ENCODE measurements around the gene CROCC. TPM values are rescaled to one million over a fixed set of nuclear protein-coding genes. Genes with fewer than 3 reads are reported as not detected.

CROCC gene
- total RNA-seq, 1 donor from 2014 or later, result 21.8 TPM

- no peak for DNase-seq
Measured at GRCh38 chr1:17013491-17014320, 92.0 kb downstream of the CROCC start.

DNA sequence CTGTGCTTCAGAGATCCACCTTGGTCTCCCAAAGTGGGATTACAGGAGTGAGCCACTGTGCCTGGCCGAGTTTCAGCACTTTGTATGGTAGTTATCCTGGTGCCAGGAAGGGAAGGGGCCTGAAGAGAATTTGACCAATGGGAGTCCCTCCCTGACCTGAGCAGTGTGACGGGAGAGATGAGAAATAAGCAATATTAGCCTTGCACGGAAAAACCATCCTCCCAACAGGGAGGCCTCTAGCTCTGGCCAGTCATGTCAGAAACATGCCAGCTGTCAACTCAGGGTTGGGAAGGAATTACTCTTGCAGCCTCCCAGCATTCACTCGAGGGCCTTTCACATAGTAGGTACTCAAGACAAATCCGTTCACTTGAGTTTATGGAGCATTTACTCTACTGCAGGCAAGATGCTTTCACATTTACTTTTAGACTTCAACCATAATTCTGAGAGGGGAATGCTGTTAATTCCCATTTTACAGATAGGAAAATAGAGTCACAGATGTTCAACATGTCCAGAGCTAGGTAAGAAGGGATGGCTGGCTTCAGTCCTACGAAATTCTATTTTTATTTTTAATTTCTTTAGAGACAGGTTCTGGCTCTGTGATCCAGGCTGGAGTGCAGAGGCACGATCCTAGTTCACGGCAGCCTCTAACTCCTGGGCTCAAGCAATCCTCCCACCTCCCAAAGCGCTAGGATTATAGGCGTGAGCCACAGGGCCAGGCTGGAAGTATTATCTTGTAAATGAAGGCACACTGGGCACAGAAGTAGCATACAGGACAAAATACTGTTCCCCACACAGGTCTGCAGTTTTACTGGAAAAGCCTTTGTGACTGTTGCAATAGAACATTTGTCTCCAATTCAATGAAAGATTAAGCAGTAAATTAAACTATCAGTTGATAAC, 93.2 kb downstream of the CROCC start:
- no peak for DNase-seq

DNA sequence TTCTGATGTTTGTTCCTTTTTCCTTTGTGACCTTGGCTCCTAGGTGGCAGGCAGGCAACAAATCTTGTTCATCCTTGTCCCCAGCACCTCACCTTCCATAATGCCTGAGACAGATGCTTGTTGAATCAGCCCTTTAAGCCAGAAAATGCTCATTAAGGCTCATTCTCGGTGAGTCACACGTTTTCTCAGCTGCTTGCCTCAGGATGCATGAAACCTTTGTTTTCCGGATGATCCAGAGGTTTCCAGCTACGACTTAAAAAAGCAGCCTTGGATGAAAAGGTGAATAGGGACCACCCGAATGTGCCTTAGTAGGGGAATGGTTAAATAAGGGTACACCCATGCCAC, 94.6 kb downstream of the CROCC start:
- no peak for DNase-seq

- no peak for DNase-seq
Measured at GRCh38 chr1:17017435-17017834, 95.7 kb downstream of the CROCC start.

GRCh38 chr1:17018849-17019248, 97.1 kb downstream of the CROCC start:
- no peak for DNase-seq

DNA sequence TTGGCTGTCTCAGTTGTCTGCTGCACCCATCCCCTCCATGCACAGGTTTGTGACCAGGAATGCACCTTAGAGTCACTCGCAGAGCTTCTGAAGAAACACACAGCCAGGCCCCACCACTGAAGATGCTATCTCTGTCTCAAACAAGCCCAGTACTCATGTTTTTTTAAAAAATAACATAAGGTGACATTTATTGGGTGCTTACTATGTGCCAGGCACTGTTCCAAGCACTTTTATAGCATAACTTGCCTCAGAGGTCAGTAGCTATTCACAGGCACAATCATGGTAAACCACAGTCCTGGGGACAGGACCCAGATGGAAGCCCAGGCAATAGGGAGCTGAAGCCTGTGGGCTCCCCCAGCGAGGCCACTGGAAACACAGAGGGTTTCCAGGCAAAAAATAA, 98.8 kb downstream of the CROCC start:
- DNase-seq, result no peak

DNA sequence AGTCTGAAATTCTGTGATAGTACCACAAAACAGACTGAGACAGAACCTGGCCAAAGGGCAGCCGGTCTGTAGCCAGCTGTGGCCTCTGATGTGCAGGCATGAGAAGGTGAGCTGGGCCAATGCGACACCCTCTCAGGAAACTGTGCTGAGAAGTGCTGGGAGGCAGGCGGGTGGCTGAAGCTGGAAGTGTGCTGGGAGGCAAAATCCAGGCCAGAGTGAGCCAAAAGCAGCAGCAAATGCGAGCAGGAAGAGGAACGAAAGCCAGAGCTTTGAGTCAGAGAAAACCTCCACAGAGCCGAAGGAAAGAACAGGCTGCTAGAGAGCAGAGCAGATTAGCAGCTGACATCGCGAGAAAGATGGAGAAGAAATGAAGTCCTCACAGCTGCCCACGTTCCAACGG, 100.2 kb downstream of the CROCC start:
- DNase-seq, result no peak

Small RNA genes within 50 kb of the gene (small RNA-seq; reads per million reads assigned to genes)
- gene RNU1-2 (ENCODE audit: low replicate concordance), result not detected
- gene RNU1-5P (ENCODE audit: low replicate concordance), result not detected

Other genes starting within 250 kb of the CROCC start
- gene RNU1-4, start 181.4 kb upstream of the CROCC start, total RNA-seq, result 34,682 TPM
- gene RNU1-2, start 26.0 kb upstream of the CROCC start, total RNA-seq, result 34,682 TPM
- 38.3 TPM for gene MFAP2, start 58.7 kb downstream of the CROCC start, total RNA-seq
- 11.6 TPM for gene ATP13A2, start 90.0 kb downstream of the CROCC start, total RNA-seq
- gene SDHB, start 132.1 kb downstream of the CROCC start, total RNA-seq, result 62.9 TPM
- gene PADI2, start 197.5 kb downstream of the CROCC start, total RNA-seq, result 11.8 TPM

Data from skin of body (tissue), 3 donors.